Right lobe of liver (tissue), 6 donors: Measurements from ENCODE around the gene CDC14A. TPM values are rescaled to one million over a fixed set of nuclear protein-coding genes. Genes with fewer than 3 reads are reported as not detected.

ENCODE experiments used
- ATAC-seq, 4 donors: fragments of 200-7000 bp; cut with Tn5 transposase; one replicate each; pipeline ENCODE4 v1.9.1; 2020; ENCODE audit warnings: mild to moderate bottlenecking in 4 of 4, moderate library complexity in 4 of 4
- DNase-seq, 3 donors: peaks; one replicate each; pipeline ENCODE4 v3.0.0-alpha.2; 2020
- H3K27ac ChIP-seq, 3 donors: fragments of 200-600 bp; one replicate each; pipeline ENCODE4 v1.8.0; 2022
- H3K27me3 ChIP-seq, 2 donors: fragments of 200-600 bp; one replicate each; pipeline ENCODE4 v1.8.0; 2022
- H3K36me3 ChIP-seq, 4 donors: fragments of 200-600 bp; sonication (generic) in 1 of 4; one replicate each; pipeline versions ENCODE4 v1.5.1 to v1.8.0; 2017 to 2022; ENCODE audit warnings: control low read depth in 1 of 4
- H3K4me1 ChIP-seq, 4 donors: fragments of 200-600 bp; sonication (generic) in 1 of 4; one replicate each; pipeline versions ENCODE4 v1.5.1 to v1.8.0; 2017 to 2022; ENCODE audit warnings: control low read depth in 1 of 4
- H3K4me3 ChIP-seq, 3 donors: fragments of 200-600 bp; one replicate each; pipeline ENCODE4 v1.8.0; 2022
- H3K9me3 ChIP-seq, 4 donors: fragments of 200-600 bp; sonication (generic) in 1 of 4; one replicate each; pipeline versions ENCODE4 v1.5.1 to v1.8.0; 2017 to 2022; ENCODE audit warnings: control low read depth in 1 of 4
- CTCF ChIP-seq, 4 donors: fragments of 200-600 bp in 3 of 4; fragments of 450-650 bp in 1 of 4; IDR thresholded peaks; one replicate each; pipeline versions ENCODE4 v1.5.1 to v1.8.0; 2016 to 2022; ENCODE audit warnings: antibody characterized with exemption in 4 of 4, mild to moderate bottlenecking in 2 of 4
- POLR2A ChIP-seq: fragments of 450-650 bp; IDR thresholded peaks from one replicate; pipeline ENCODE4 v1.6.1; 2017; ENCODE audit warnings: antibody characterized with exemption, mild to moderate bottlenecking
- WGBS: methylation state at CpG from one replicate; pipeline ENCODE4 v1.1.6; 2018; ENCODE audit warnings: low coverage, low lambda C conversion rate; ENCODE audit not compliant: insufficient coverage; ENCODE audit errors: missing lambda C conversion rate; 5-methylcytosine and 5-hydroxymethylcytosine counted together
- intact Hi-C, 2 donors: fragments of 100-400 bp; cut with DNase I; formaldehyde crosslinking; loops; one replicate each; pipeline versions ENCODE4 v1.11.2 to v1.14.1; 2022
- total RNA-seq, 6 experiments: library from RNA; depleted of rRNA in 2 of 6; stranded (reverse); fragments of >200 nt in 2 of 6; fragmentation: NEBNext Ultra II Directional in 3 of 6; extraction: Animal tissue kit (Norgen Biotek cat#: 25700) in 3 of 6; gene quantifications; one replicate each; pipeline versions ENCODE4 v1.1.0 to v1.2.4, GENCODE V29; 2016 to 2023
- donor health status: DM: no; HTN: yes; CAD: no.
- donor health status: DM: no; HTN: no; CAD: no.
- donor health status: DM: no; HTN: no; CAD: no.
- donor health status: DM: no; HTN: yes; CAD: no.
- donor health status: DM: no; HTN: yes; CAD: no.

Gene CDC14A
- total RNA-seq, 6 experiments from 2014 or later: 1.1 to 3.3 (median 1.6) TPM

GRCh38 chr1:100419072-100419471, 66.8 kb downstream of the CDC14A start:
- H3K27me3 ChIP-seq: no peaks in the 10 kb centered on the region

GRCh38 chr1:100422065-100422464, 69.8 kb downstream of the CDC14A start:
- Histone ChIP-seq H3K9me3 (no peaks in the 10 kb centered on the region), H3K27ac (no peak overlapping the region), H3K4me1 (no peaks in the 10 kb centered on the region), H3K27me3 (no peaks in the 10 kb centered on the region), H3K4me3 (no peak overlapping the region), H3K36me3 (no peaks in the 10 kb centered on the region)
- TF ChIP-seq CTCF (IDR thresholded peaks at IDR 0.05): no peak
- no peak for TF ChIP-seq POLR2A
- intact Hi-C loops: no loop called here
- ATAC-seq (no peak), DNase-seq (no peak)
- 100% methylated on average over 1 of the region's 2 CpGs for WGBS

More at GRCh38 chr1:100419072-100419471, 66.8 kb downstream of the CDC14A start:
- no peaks in the 10 kb centered on the region for H3K4me1 ChIP-seq
- no peaks in the 10 kb centered on the region for H3K9me3 ChIP-seq
- intact Hi-C loops: no loop called here
- TF ChIP-seq POLR2A: no peak
- TF ChIP-seq CTCF (IDR thresholded peaks at IDR 0.05): no peak
- DNase-seq (no peak), ATAC-seq (no peak)
- H3K4me3 ChIP-seq: no peak overlapping the region
- WGBS: 13% methylated on average over 1 of the region's 2 CpGs
- no peak overlapping the region for H3K27ac ChIP-seq
- H3K36me3 ChIP-seq: no peaks in the 10 kb centered on the region

- intact Hi-C loops: no loop called here
- Histone ChIP-seq H3K27me3 (no peaks in the 10 kb centered on the region), H3K36me3 (no peaks in the 10 kb centered on the region), H3K27ac (no peak overlapping the region), H3K4me3 (no peak overlapping the region), H3K4me1 (no peaks in the 10 kb centered on the region), H3K9me3 (no peaks in the 10 kb centered on the region)
- ATAC-seq: no peak
- TF ChIP-seq POLR2A (no peak), CTCF (IDR thresholded peaks at IDR 0.05) (no peak)
- no peak for DNase-seq
- WGBS: 93% methylated on average over 3 of the region's 6 CpGs
Measured at GRCh38 chr1:100423832-100424337, 71.6 kb downstream of the CDC14A start.

GRCh38 chr1:100428160-100428559, 75.9 kb downstream of the CDC14A start:
- H3K4me3 ChIP-seq: no peak overlapping the region
- intact Hi-C loops: no loop called here
- no peak overlapping the region for H3K27ac ChIP-seq
- DNase-seq (no peak), ATAC-seq (no peak)
- TF ChIP-seq CTCF (IDR thresholded peaks at IDR 0.05) (no peak), POLR2A (no peak)
- no peaks in the 10 kb centered on the region for H3K9me3 ChIP-seq
- no peaks in the 10 kb centered on the region for H3K4me1 ChIP-seq
- H3K36me3 ChIP-seq: no peaks in the 10 kb centered on the region
- H3K27me3 ChIP-seq: no peaks in the 10 kb centered on the region

- no peaks in the 10 kb centered on the region for H3K9me3 ChIP-seq
- H3K27me3 ChIP-seq: no peaks in the 10 kb centered on the region
- no peak overlapping the region for H3K27ac ChIP-seq
- WGBS: 85% methylated on average over 2 of the region's 2 CpGs
- no peaks in the 10 kb centered on the region for H3K4me1 ChIP-seq
- TF ChIP-seq CTCF (IDR thresholded peaks at IDR 0.05) (no peak), POLR2A (no peak)
- ATAC-seq (no peak), DNase-seq (no peak)
- H3K4me3 ChIP-seq: no peak overlapping the region
- intact Hi-C loops: no loop called here
- no peaks in the 10 kb centered on the region for H3K36me3 ChIP-seq
Measured at GRCh38 chr1:100430325-100430756, 78.0 kb downstream of the CDC14A start.
